Activated T-helper 1 cell treated with anti-CD3 and anti-CD28 coated beads, Interleukin-12 subunit alpha, Interleukin-12 subunit beta, Interleukin-2, Interleukin-4 antibody, amounts not matched to agents 30 ng/mL and 10 ng/mL and 1 ng/mL, durations not matched to agents 14 hours and 24 hours and 36 hours (primary cell): ENCODE measurements around the gene SSR3. TPM values are rescaled to one million over a fixed set of nuclear protein-coding genes. Genes with fewer than 3 reads are reported as not detected.

ENCODE experiments used
- DNase-seq: peaks from one replicate; pipeline ENCODE4 v3.0.0; 2021; ENCODE audit warnings: low spot score
- H3K27ac Mint-ChIP-seq: one replicate; pipeline ENCODE4 v1.8.0; 2021; ENCODE audit warnings: mild to moderate bottlenecking, mixed read lengths
- H3K27me3 Mint-ChIP-seq: one replicate; pipeline ENCODE4 v1.8.0; 2022; ENCODE audit warnings: mild to moderate bottlenecking, moderate library complexity, mixed read lengths; ENCODE audit not compliant: insufficient read depth
- H3K36me3 Mint-ChIP-seq: one replicate; pipeline ENCODE4 v1.8.0; 2021; ENCODE audit warnings: low read depth, mixed read lengths
- H3K4me1 Mint-ChIP-seq: one replicate; pipeline ENCODE4 v1.8.0; 2021; ENCODE audit warnings: low read depth, mixed read lengths
- H3K4me3 Mint-ChIP-seq: one replicate; pipeline ENCODE4 v1.8.0; 2021; ENCODE audit warnings: mild to moderate bottlenecking, moderate library complexity, mixed read lengths
- H3K9me3 Mint-ChIP-seq: one replicate; pipeline ENCODE4 v1.8.0; 2021; ENCODE audit warnings: mixed read lengths
- intact Hi-C: fragments of 100-400 bp; cut with micrococcal nuclease; formaldehyde crosslinking; loops from one replicate; pipeline ENCODE4 v1.15.1; 2024
- total RNA-seq: library from RNA; stranded (reverse); gene quantifications from 2 replicates; pipeline ENCODE4 v1.2.3, GENCODE V29; 2022

Gene SSR3
- total RNA-seq, 1 donor from 2014 or later, result 149 TPM

GRCh38 chr3:156491192-156491591 is 63.7 kb downstream of the SSR3 start:
- no peak overlapping the region for H3K4me3 Mint-ChIP-seq
- intact Hi-C loops, result no loop called here
- no peak for DNase-seq
- H3K4me1 Mint-ChIP-seq, result no peaks in the 10 kb centered on the region
- no peak overlapping the region for H3K27ac Mint-ChIP-seq
- H3K9me3 Mint-ChIP-seq, result no peaks in the 10 kb centered on the region
- H3K36me3 Mint-ChIP-seq, result no peaks in the 10 kb centered on the region
- H3K27me3 Mint-ChIP-seq, result peaks cover 23% of the 10 kb centered on the region

Other genes with a start within 250 kb of the SSR3 start
- gene TIPARP, start 119.5 kb upstream of the SSR3 start, total RNA-seq, result 20.8 and 21.9 TPM in 2 replicates